ENCODE data around the gene KNDC1.

KNDC1 gene

GRCh38 chr10:133179128-133179520 is 19.1 kb downstream of the KNDC1 start:
- no peak for DNase-seq (ENCODE audit: low spot score)

GRCh38 chr10:133179651-133180050 is 19.6 kb downstream of the KNDC1 start:
- DNase-seq (ENCODE audit: low spot score) = no peak

- DNase-seq (ENCODE audit: low spot score) = no peak
These were observed 20.4 kb downstream of the KNDC1 start for GRCh38 chr10:133180192-133180964.

GRCh38 chr10:133180965-133181639 is 21.1 kb downstream of the KNDC1 start:
- no peak for DNase-seq (ENCODE audit: low spot score)

GRCh38 chr10:133182190-133182589 is 22.2 kb downstream of the KNDC1 start:
- no peak for DNase-seq (ENCODE audit: low spot score)

- DNase-seq (ENCODE audit: low spot score) = no peak
These were observed 23.0 kb downstream of the KNDC1 start for GRCh38 chr10:133182791-133183645.

- DNase-seq (ENCODE audit: low spot score) = no peak
These were observed 23.8 kb downstream of the KNDC1 start for GRCh38 chr10:133183646-133184378.

- no peak for DNase-seq (ENCODE audit: low spot score)
These were observed 24.7 kb downstream of the KNDC1 start for GRCh38 chr10:133184591-133185244.

- no peak for DNase-seq (ENCODE audit: low spot score)
These were observed 25.4 kb downstream of the KNDC1 start for GRCh38 chr10:133185421-133185820.

- no peak for DNase-seq (ENCODE audit: low spot score)
These were observed 25.9 kb downstream of the KNDC1 start for GRCh38 chr10:133185916-133186315.

- DNase-seq (ENCODE audit: low spot score) = no peak
These were observed 26.5 kb downstream of the KNDC1 start for GRCh38 chr10:133186416-133187090.

- no peak for DNase-seq (ENCODE audit: low spot score)
These were observed 27.3 kb downstream of the KNDC1 start for GRCh38 chr10:133187091-133187905.

- DNase-seq (ENCODE audit: low spot score) = no peak
These were observed 28.1 kb downstream of the KNDC1 start for GRCh38 chr10:133187906-133188681.

- no peak for DNase-seq (ENCODE audit: low spot score)
These were observed 29.2 kb downstream of the KNDC1 start for GRCh38 chr10:133189256-133189655.

- no peak for DNase-seq (ENCODE audit: low spot score)
These were observed 29.7 kb downstream of the KNDC1 start for GRCh38 chr10:133189726-133190125.

- no peak for DNase-seq (ENCODE audit: low spot score)
These were observed 30.2 kb downstream of the KNDC1 start for GRCh38 chr10:133190225-133190624.

GRCh38 chr10:133191651-133192050 is 31.6 kb downstream of the KNDC1 start:
- DNase-seq (ENCODE audit: low spot score) = no peak

- DNase-seq (ENCODE audit: low spot score) = no peak
These were observed 34.1 kb downstream of the KNDC1 start for GRCh38 chr10:133194151-133194550.

GRCh38 chr10:133195096-133195495 is 35.1 kb downstream of the KNDC1 start:
- DNase-seq (ENCODE audit: low spot score) = no peak

Data from AG20443 (cell line).